ENCODE measurements around the gene VPS11.
"Not testable (repeated sequence)": the region's sequence is repeated elsewhere in the genome, so short reads cannot be mapped to it uniquely, and the experiment has no call there.

Gene VPS11

GRCh38 chr11:119028346-119029068, 39.1 kb upstream of the VPS11 start:
- no peak for TF ChIP-seq CTCF (IDR thresholded peaks at IDR 0.05; ENCODE audit: low read depth, low read length, missing control alignments)
- DNase-seq (ENCODE audit: extremely low read depth, low read depth): no peak
- no peak overlapping the region for H3K4me3 ChIP-seq (replicated peaks; ENCODE audit: low read depth, low read length)

DNA sequence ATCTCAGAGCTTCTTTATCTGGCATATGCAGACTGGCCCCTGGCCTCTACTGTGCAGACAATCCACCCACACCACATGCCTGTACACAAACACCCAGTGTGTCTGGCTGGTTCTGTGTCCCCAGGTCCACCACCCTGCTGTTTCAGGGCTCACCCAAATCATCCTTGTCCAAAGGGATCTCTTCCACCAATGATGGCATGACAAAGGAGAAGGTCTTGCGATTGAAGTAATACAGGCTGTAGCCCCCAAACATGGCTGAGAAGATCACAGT, 38.6 kb upstream of the VPS11 start:
- TF ChIP-seq CTCF (IDR thresholded peaks at IDR 0.05; ENCODE audit: low read depth, low read length, missing control alignments): no peak
- H3K4me3 ChIP-seq (replicated peaks; ENCODE audit: low read depth, low read length): peak overlapping the region; percentile 77

DNA sequence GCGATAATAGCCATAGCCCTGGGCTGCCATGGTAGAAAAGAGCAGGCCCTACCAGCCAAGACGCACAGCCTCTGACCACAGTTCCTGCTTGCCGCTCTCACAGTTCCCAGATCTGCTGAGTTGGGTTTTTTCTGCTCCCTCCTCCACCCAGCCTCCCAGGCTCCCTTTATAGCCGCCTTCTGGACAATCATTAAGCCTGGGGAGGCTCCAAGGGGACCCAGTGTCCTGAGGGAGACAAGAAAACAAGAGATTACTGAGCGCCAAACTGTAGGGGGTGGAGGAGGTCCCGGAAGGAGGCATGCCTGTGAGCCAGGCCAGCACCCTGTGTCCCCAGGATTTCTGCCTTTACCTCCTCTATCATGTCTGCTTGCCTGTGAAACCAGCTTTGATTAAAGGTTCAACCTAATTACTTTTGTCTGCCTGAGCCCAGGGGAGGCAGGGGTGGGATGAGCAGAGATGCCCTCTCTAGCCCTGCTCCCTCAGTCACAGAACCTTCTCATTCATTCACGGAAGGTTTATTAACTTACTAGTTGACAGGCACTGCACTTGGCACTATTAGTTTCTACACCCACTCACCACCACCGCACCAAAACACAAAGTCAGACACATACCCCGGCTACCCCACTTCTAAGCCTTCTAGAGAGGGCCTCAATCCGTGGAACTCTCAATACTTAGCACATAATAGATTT, 38.1 kb upstream of the VPS11 start:
- TF ChIP-seq CTCF (IDR thresholded peaks at IDR 0.05; ENCODE audit: low read depth, low read length, missing control alignments): no peak
- peak overlapping the region; percentile 77 for H3K4me3 ChIP-seq (replicated peaks; ENCODE audit: low read depth, low read length)
- DNase-seq (ENCODE audit: extremely low read depth, low read depth): no peak

More for the DNA sequence above, 38.6 kb upstream of the VPS11 start:
- DNase-seq (ENCODE audit: extremely low read depth, low read depth): no peak

- peak overlapping the region; percentile 77 for H3K4me3 ChIP-seq (replicated peaks; ENCODE audit: low read depth, low read length)
- DNase-seq (ENCODE audit: extremely low read depth, low read depth): no peak
- TF ChIP-seq CTCF (IDR thresholded peaks at IDR 0.05; ENCODE audit: low read depth, low read length, missing control alignments): no peak
Observed at GRCh38 chr11:119030029-119030328, 37.6 kb upstream of the VPS11 start.

GRCh38 chr11:119030329-119031047, 37.1 kb upstream of the VPS11 start, which contains the start of gene SLC37A4:
TSS of gene SLC37A4 (minus strand) at chr11:119030877.
- peak; percentile 89 for DNase-seq (ENCODE audit: extremely low read depth, low read depth)
- no peak for TF ChIP-seq CTCF (IDR thresholded peaks at IDR 0.05; ENCODE audit: low read depth, low read length, missing control alignments)
- peak within 1 kb of the TSS; percentile 77 for H3K4me3 ChIP-seq (replicated peaks; ENCODE audit: low read depth, low read length)

DNA sequence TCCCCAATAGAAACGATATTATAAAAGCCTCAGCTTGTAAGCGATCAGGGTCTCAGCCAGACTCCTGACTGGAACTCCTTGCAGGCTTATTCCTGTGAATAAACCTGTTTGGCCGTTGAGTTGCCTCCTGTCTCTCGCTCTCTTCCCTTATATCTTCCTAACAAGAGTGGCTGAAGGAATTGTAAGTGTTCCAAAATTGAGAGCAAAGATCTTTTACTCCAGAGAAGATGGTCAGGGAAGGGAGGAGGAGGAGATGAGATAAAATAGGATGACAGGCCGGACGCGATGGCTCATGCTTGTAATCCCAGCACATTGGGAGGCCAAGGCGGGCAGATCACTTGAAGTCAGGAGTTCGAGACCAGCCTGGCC, 35.7 kb upstream of the VPS11 start:
- no peak for TF ChIP-seq CTCF (IDR thresholded peaks at IDR 0.05; ENCODE audit: low read depth, low read length, missing control alignments)
- no peak for DNase-seq (ENCODE audit: extremely low read depth, low read depth)
- H3K4me3 ChIP-seq (replicated peaks; ENCODE audit: low read depth, low read length): no peak overlapping the region

DNA sequence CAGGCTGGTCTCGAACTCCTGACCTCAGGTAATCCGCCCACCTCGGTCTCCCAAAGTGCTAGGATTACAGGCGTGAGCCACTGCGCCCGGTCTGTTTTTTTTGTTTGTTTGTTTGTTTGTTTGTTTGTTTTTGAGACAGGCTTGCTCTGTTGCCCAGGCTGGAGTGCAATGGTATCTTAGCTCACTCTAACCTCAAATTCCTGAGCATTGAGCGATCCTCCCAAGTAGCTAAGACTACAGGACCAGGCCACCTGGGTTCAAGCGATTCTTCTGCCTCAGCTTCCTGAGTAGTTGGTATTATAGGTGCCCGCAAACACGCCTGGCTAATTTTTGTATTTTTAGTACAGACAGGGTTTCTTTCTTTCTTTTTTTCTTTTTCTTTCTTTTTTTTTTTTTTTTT, 34.2 kb upstream of the VPS11 start:
- DNase-seq (ENCODE audit: extremely low read depth, low read depth); H3K4me3 ChIP-seq (replicated peaks; ENCODE audit: low read depth, low read length): not testable (repeated sequence)

Measured in HFF-Myc (cell line).